GM19238 (cell line): Measurements from ENCODE around the gene IGFBP5.
A peak's percentile ranks its signal among the peaks of the same experiment; 100 is the strongest.

Source experiments
- DNase-seq: peaks from one replicate; pipeline ENCODE4 v3.0.0; 2011; ENCODE audit warnings: low spot score; ENCODE audit not compliant: insufficient read length

Gene IGFBP5

DNA sequence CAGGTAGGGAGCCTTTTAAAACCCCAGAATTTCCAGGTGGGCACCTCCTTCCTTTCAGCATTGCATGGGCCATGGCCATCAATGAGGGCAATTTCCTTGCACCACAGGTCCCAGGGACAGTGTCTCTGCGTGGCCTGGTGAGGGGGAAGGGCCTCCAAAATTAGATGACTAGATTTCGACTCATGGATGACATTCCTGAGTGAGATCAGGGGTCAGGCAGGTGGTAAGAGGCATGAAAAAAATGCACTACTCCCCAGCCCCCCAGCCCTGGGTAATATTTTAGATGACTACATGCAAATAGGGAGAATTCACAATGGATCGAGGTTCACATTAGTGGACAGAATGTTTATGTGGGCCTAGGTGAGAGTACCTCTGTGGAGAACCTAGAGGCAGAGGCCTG, 19.0 kb upstream of the IGFBP5 start:
- no peak for DNase-seq

DNA sequence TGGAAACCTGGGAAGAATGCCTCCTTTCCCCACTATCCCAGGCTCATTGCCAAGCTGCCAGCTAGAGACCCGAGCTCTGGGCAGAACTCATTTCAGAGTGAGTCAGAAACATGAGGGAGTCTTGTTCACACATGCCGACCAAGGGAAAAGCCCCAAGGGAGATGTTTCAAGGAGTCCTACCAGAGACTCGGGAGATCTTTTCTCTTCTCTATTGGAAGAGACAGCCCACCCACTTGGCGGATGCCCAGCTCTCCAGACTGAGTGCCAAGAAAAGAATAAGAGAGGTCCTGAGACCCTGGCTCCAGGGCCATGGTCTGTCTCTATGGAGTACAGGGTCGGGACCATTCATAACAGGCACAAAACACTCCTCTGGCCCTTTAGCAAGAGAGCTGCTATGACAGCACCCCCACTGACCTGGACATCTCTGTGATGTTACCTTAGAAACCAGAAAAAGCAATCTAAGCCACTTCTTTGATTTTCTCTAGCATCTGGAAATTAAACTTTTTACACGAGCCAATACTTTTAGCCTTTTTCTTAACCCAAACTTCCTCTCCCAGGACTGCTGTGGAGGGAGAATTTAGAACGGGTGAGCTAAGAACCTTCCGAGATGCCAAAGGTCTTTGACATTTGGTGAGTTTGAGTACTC, 18.5 kb upstream of the IGFBP5 start:
- DNase-seq: no peak

DNA sequence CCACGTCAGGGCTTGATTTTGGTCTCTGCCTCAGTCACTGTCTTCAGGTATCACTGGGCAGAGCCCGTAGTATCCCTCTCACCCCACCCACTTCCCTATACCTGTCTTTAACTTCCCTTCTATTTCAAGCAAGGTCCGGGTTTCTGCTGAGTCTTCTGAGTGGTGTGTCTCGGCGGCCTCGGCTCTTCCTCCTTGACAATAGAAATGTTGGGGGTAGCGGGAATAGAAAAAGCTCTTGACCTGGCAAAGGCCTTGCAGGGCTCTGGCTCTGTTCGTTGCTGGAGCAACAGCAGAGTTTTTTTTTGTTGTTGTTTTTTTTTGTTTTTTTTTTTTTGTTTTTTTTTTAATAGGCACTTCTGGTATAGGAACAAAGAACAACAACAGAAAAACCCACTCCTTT, 16.0 kb upstream of the IGFBP5 start:
- DNase-seq: no peak

DNA sequence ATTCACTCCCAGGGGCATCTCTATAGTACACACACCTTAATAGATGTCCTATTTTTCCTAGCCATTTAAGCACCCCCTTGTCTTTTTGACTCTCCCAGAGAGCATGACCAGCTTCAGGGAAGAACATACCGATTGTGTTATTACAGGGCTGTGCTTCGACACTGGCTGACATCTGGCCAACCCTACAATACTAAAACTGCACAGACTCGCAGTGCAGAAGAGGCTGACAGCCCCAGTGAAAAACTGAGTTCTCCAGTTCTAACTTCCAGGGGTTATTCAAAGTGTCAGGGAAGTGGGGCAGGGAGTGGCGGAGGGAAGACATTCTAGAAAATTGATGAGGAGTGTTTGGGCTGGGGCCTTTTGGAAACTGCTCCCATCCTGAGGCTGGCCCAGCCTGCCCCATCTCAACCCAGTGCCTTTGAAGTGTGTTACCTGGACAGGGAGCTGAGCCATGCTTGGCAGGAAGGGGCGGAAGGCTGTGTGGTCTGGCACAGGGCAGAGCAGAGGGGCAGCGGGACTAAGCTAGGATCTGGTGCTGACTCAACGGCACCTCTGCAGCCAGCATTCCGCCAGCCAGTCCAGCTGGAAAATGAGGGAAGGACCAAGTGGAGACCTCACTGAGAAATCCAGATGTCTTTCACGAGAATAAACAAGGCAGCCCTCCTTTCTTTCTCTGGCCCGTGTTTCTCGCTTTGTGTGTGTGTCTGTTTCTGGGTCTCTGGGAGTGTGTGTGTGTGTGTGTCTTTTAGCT, 15.4 kb upstream of the IGFBP5 start:
- DNase-seq: no peak

DNA sequence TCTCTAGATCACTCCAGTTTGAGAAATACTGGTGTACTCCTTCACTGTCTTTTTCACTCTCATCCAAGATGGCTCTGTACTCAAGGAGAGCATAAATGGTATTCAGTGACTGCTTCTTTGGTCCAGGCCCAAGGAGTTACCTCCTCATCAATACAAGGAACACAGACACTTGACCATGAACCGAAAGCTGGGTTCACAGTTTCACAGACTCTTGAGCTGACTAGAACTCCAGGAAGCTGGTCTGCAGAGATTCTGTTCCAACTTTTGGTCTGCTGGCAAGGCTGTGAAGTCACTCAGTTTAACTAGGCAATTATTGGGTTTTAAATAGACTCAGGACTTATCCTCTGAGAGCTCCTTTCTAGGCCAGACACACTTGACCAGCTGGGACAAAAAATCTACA, 7.4 kb upstream of the IGFBP5 start:
- DNase-seq: no peak

DNA sequence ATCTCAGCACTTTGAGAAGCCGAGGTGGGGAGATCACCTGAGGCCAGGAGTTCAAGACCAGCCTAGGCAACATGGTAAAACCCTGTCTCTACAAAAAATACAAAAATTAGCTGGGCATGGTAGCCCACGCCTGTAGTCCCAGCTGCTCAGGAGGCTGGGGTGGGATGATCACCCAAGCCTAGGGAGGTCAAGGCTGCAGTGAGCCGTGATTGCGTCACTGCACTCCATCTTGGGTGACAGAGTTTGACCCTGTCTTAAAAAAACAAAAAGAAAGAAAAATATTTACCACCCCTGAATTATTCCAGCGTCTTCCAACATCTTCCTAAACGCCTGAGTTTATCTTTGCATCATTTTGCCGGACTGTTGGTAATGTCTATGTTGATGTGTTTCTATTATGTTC, 6.2 kb upstream of the IGFBP5 start:
- no peak for DNase-seq

DNA sequence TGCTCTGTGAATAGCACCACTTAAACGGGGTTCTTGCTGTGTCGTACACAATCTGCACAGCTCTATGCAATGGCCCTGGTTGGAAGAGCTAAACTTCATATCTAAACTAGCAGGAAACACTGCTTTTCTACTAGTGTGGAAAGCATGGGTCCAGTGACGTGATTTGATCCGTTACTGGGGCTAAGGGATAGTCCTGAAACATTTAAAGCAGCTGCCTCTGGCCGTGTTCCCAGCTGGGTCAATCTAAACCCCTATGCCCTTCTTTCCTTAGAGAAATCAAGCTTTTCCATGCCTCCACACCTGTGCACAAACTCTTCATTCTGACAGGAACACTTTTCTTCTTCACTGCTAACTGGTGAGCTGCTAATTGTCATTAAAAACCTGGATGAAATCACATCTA, 5.4 kb upstream of the IGFBP5 start:
- DNase-seq: no peak

DNA sequence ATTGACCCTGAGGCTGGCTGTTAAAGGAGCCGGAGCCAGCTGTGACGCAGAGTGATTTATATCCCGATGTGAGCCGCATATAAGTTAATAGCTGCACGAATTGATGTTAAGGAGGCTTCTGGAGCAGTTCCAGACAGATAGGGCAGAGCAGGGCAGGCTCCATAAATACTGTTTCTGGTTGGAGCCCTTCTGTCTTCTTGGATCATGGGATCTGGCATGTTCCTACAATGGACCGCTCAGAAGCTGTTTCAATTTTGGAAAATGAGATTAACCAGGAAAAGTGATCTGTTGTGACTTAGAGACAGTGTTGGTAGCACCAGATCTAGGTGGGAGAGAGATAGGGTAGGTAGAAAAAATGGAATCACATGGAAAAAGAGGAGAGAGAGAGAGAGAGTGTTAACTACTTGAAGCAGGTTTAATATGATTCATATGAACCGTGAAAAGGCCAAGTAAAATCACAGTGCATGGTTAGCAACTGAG, 4.8 kb upstream of the IGFBP5 start:
- no peak for DNase-seq

DNA sequence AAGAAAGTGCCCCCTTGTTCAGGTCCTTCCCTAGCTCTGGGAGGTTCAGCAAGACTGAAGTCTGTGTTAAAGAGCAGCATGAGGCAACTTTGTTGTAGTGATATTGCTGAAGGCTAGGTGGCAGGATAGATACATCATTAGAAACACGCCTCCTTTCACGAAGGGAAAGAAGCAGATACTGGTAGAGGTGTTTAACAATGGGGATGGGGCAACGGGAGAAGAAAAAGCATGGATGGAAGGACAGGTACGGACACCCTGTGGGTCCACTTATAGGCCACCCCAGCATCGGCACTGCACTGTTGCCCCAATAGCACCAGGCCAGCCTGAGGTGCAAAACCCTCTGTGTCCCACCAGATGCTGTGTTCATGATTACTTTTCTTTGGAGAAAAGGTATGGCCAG, 3.5 kb upstream of the IGFBP5 start:
- DNase-seq: no peak

DNA sequence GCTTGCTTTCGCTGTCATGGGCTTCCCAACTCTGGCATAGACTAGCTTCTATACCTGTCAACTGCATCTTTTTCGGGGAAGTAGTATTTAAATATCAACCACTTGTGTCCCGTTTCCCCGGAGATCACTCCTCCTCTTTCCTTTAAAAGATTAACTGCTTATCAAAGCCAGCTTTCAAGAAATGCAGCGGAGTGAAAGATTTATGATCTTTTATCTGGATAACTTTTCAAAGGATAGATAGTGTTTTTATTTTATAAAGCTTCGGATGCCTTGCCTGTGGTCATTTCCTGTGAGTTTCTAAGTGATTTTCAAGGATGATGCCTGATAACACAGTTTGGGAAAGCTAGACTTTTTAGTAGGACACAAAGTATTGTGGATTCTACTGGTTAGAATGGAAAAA, 2.9 kb upstream of the IGFBP5 start:
- DNase-seq: no peak

DNA sequence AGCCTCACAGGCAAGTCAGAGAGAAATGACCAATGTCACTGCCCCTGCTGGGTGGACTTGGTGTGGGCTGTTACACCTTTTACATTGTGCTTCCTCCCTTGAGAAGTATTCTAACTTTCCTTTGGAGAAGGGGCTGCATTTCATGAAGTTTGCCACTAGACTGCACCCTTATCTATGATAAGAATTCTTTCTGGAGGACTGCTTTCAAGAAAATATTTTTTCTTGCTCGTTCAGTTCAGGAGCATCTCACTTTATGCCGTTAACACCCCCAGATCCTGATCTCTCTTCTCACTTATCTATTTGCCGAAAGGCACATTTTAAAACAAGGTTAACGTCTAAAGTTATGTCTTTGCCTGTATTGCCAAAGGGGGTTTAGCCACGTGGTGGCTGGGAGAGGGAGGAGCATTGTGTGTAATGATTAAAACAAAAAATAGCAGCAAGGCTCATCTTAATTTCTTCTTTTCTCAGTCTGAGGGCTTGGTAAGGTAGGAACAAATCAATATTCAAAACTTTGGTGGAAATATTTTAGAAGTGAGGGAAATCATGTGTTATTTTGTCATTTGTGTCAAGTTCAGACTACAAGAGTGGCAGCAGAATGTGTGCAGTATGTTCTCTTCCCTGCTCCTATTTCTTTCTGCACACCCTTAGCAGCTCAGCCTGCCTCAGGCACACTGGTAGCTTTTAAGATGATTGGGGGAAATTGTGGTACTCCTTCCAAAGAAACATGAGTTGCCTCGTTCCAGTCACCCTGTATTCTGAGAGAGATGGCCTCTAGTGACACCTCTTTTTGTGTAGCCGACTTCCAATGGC, 1.6 kb upstream of the IGFBP5 start:
- DNase-seq: no peak

DNA sequence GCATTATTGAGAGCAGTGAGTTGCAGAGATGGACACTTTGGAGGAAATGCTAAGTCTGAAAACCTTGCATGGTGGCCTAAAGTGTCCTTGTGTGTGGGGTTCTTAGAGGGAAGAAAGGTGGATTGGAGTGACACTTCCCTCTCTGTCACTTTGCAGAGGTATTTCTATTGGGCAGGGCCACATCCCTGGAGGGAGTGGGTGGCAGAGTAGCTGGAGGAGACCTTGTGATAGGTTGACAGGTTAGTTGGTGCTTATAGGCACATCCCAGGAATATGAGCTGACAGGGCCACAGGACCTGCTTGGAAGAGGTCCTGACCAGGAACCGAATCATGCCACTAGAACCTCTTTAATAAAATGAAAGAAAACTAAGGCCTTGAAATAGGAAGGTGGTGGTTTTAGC, 972 bp upstream of the IGFBP5 start:
- no peak for DNase-seq

DNA sequence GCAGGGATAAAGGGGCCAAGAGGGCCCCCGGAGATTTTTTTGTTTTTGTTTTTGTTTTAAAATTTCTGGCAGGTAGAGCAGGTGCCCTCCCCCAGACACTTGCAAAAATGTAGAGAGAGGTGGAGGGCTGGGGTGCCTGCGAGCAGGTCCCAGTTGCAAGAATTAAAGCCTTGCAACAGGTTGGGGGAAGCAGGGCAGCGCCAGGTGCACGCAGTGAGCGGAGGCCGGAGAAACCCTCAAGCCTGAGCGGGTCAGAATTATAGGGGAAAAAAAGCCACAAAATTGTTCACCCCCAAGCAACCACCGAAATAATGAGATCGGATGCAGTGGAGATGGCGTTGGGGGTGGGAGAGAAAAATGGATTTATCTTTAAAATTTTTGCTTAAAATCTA, 527 bp downstream of the IGFBP5 start:
- no peak for DNase-seq

DNA sequence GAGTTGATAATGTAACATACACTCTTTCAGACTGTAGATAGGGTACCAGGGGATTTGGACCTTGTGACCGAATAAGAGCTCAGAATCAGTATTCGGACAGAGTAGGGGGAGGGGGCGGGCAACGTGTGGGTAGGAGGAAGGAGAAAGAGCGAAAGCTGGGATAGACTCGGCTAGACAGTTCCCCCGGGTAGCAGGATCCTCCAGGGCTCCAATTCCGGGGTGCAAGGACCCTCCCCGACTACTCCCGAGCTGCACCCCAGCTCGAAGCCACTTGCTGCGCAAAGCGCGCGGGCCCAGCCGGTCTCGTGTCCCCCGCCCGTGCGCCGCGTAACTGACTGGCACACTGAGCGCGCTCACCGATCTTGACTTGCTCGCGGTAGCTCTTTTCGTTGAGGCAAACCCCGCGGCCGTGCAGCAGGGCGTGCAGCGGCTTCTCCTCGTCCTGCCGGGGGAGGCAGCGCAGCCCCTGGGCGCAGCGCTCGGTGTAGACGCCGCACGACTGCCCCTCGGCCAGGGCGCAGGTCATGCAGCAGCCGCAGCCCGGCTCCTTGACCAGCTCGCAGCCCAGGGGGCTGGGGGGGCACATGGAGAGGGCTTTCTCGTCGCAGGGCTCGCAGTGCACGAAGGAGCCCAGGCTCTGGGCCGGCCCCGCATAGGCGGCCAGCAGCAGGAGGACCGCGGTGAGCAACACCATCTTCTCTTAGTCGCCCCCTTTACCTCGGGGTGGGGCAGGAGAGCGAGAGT, 1.1 kb downstream of the IGFBP5 start:
- no peak for DNase-seq

DNA sequence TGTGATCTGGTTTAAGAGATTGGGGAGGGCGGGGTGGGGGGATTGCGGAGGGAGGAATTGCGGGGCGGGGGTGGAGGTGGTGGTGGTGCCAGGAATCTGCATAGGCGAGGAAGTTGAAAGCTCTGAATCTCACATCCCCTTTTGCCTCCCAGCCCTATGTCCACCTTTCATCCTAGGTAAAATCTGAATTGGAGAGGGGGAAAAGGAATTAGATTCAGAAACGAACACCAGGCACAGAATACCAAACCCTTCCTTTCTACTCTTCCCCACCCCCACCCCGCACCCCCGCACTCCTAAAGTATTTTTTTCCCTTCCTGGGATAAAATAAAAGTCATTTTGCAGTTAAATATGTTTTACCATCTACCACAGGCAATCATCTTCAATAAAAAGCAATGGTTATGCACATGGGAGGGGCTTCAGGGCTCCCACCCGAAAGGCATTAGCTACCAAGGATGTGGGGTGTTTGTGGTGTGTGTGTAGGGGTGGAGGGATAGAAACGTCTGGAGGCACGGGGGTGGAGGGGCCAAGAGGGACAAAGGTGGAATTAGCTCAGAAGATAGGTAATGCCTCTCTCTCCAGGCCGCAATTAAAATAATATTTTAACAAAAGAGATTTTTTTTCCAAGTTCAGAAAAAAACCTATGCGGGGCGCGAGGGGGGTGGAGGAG, 1.8 kb downstream of the IGFBP5 start:
- DNase-seq: no peak

DNA sequence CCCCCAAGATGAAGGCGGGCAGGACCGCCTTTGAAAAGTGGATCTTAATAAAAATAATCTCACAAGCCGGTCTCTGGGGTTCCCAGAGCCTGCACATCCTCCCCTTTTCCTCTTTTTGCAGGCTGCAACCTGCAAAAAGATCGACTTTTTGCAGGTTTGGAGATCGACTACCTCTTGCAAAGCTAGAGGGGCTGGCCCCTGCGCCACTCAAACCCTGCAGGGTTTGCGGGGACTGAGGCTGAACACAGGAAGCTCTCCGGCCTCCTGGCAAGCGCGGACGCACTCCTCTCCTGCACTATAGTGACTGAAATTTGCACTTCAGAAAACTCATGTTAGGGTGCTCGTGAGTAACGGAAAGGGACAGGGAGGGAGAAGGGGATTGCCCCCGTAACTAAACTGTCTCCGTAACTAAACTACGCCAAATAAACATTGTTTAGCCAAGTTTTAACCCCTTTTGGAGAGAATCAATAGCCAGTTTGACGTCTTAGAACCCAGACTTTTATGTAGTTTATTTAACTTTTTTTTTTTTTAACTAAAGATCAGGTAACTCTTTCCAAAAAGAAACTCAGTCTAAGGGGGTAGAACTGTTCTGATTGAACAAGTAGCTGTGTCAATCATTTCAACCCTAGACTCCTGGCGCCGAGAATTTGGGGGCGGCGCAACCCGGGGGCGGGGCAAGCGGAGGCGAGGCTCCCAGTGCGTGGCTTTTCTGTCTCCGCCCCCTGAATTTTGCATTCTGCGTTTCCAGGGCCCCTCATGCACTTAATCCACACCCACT, 2.5 kb downstream of the IGFBP5 start:
- DNase-seq: peak; percentile 32

DNA sequence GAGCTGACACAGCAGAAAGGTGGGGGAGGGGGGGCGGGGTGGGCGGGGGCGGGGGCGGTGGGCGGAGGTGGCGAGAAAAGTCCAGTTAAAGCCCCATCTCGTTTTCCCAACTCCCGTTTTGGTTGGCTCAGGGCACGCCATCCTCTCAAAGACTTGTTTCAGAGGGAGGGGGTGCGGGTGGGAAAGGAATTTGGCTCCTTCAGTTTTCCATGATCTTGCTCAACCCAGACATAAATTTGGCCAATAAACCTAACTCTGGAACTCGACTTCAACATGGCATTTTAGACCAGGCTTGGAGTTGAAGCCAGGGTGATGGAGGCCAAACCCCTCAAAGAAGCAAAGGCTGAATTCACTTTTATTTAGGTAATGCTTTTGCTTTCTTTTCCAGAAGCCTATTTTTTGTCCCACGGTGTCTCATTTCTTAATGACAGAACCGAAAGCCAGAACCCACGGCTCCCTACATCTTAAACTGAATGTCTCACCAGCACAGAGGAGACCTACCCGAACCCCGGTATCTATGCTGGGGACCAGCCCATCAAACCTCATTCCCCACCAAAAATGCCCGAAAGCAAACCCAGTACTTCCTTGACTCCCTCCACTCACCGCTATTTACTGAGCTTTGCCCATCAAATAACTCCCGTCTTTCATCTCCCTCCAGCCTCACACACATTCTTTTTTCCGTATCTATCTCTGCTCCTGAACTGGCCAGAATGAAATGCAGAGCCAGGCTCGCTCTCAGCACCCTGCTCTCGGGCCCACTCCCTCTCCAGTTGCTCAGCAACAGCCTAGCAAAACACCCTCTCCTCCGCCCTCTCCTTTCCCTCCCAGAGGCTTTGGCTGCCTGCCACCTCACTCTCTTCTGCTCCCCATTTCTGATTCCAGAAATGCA, 4.3 kb downstream of the IGFBP5 start:
- no peak for DNase-seq

DNA sequence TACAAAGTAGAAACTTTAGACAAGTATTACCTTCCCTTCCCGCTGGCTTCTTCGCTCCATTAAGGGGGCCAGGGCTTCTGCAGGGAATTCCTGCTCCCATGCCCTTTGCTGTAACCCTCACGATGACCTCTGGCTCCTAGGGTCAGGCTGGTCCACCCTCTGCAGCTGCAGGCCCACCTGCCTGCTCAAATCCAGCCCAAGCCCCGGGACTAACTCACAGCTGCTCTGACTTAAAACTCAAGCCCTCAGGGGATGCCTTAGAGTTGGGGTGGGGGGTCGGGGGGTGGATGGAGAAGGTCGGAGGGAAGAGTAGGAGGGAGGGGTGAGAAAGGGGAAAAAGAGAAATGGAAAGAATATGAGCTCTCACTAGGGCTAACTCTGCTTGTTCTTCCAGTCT, 4.9 kb downstream of the IGFBP5 start:
- no peak for DNase-seq

DNA sequence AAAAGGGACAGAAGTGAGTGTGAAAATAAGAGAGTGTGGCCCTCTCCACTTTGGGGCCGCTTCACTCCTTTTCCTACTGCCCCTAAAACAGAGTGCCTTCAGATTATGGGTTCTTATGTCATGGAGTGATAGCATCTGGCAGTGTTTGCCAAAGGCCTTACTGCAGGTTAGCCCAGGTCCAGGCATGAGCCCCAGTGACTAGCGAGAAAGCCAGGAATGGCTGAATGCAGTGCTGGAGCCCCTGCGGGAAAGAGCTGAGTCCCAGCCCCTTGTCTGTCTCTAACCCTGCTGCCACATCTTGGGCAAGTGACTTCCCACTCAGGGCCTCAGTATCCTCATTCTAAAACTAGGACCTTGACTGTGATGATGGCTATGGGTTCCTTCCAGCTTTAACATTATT, 6.0 kb downstream of the IGFBP5 start:
- DNase-seq: no peak
